Neural progenitor cell (in vitro differentiated cells): ENCODE measurements around the gene ALK.

Source experiments
- CTCF ChIP-seq: fragments of 200-600 bp; sonication (generic); IDR thresholded peaks from 2 replicates; pipeline ENCODE4 v1.5.1; 2017; ENCODE audit warnings: antibody characterized with exemption, mild to moderate bottlenecking
- EZH2 ChIP-seq: fragments of 200-600 bp; sonication (generic); IDR thresholded peaks from 2 replicates; pipeline ENCODE4 v1.6.1; 2017; ENCODE audit warnings: antibody characterized with exemption, mild to moderate bottlenecking, moderate library complexity
- EZH2phosphoT487 ChIP-seq: fragments of 200-600 bp; sonication (generic); IDR thresholded peaks from 2 replicates; pipeline ENCODE4 v1.6.1; 2017; ENCODE audit warnings: antibody characterized with exemption

GRCh38 chr2:29281086-29281915 lies 640.1 kb downstream of the ALK start:
- TF ChIP-seq CTCF (no peak), EZH2 (no peak), EZH2phosphoT487 (no peak)
